HUDEP-2 (cell line): ENCODE measurements around the gene CACNB2.

ENCODE experiments used
- DNase-seq, 76 experiments: peaks; one replicate each; lab custom pipeline; 2025; ENCODE audit not compliant: unreplicated experiment in 76 of 76; lab: John Stamatoyannopoulos, UW

The CACNB2 gene

GRCh38 chr10:18140149-18140956, at the start of gene CACNB2:
TSS of gene CACNB2 (plus strand) at chr10:18140424.
- no peak for DNase-seq

GRCh38 chr10:18094332-18094731, 45.9 kb upstream of the CACNB2 start:
- DNase-seq = no peak

GRCh38 chr10:18094793-18095192, 45.4 kb upstream of the CACNB2 start:
- no peak for DNase-seq

GRCh38 chr10:18097524-18097923, 42.7 kb upstream of the CACNB2 start:
- DNase-seq = no peak

GRCh38 chr10:18098201-18098600, 42.0 kb upstream of the CACNB2 start:
- no peak for DNase-seq

DNA sequence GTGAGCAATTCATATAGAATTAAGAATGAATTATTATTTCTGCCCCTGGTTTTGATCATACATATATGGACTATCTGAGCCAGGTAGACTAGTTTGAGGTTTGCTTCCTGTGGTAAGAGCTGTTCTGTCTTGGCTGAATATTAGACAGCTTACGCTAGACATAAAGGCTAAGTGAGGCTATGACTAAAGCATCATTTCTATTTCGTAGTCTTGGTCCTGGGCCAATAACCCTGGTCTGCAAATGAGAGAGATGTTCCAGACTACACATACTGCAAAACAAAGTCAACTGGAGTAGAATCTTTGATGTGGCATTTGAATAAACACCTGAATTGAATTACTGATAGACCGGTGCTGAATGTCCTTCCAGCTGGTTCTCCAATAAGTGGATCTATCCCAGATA, 40.8 kb upstream of the CACNB2 start:
- no peak for DNase-seq

DNA sequence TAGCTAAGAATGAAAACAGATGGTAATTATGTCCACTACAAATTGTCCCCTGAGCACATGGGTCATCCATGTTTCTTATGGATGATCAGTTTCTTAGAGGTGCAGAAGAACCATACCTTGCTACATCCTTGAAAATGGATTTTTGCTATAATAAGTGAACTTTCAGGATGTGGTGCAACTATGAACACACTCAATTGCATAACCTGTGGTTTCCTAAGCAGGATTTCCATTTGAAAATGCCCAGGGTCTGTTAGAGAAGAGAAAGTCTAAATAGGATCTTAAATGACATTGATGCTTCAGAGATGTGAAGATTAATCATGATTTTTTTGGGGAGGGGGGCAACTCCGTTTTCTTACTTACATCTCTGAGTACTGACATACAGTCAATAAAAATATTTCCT, 39.6 kb upstream of the CACNB2 start:
- no peak for DNase-seq

GRCh38 chr10:18102404-18102803, 37.8 kb upstream of the CACNB2 start:
- DNase-seq = no peak

GRCh38 chr10:18104223-18104872, 35.9 kb upstream of the CACNB2 start:
- peak in 34 of 76 experiments; percentile 1 to 37 (median 8) for DNase-seq

DNA sequence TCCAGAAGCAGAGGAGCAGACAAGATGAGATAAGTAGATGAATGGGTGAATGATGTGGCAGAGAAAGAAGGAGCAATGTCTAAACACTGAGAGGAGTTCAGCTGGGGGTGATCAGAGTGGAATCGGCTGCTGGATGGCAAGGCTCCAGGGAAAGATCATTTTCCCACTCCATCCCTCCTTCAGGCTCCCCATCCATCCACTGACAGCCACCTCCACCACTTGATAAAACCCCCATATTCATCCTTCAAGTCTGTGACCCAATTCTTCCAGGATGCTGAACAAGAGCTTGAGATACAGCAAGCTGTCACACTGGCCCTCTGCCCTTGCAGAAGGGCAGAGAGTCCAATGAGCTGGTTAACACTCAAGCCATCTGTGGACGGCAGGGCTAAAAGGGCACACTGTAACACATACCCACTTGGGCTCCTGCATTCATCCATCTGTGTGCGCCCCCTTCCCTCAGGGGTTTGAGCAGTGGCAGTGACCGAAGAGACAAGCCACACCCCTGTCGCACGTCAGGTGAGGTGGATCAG, 30.8 kb upstream of the CACNB2 start:
- no peak for DNase-seq

DNA sequence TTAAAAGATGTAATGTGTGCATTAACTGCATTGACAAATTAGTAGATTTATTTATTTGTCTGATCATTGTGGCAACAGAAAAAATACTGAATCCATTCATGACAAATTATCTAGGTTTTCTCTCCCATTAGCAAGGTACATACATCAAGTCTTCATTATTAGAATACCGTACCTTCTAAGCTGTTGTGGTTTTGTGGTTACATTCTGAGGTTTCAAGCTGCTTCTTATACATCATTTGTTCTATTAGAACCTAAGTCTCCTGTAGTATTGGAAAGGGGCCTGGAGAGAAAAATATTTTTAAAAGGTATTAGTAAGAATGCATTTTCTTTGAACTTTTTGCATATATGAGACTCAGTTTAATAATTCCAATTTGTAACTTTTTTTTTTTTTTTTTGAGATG, 26.3 kb upstream of the CACNB2 start:
- no peak for DNase-seq

GRCh38 chr10:18117276-18117675, 22.9 kb upstream of the CACNB2 start:
- no peak for DNase-seq

DNA sequence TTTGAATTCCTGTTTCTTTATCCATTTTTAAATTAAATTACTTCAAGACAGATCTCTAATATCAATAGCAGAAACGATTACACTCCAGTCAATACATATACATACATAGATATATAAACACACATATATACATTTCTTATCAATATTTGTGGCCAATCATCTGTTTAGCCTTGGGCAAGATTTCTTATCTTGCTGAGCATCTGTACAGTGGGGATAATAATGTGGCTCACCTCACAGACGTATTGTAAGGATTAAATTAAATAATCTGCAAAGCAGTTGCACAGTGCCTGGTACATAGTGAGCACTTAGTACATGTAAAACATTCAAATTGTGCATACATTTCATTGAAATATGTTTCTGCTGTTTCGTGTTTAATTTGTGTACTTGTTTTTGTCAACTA, 17.5 kb upstream of the CACNB2 start:
- DNase-seq = no peak

DNA sequence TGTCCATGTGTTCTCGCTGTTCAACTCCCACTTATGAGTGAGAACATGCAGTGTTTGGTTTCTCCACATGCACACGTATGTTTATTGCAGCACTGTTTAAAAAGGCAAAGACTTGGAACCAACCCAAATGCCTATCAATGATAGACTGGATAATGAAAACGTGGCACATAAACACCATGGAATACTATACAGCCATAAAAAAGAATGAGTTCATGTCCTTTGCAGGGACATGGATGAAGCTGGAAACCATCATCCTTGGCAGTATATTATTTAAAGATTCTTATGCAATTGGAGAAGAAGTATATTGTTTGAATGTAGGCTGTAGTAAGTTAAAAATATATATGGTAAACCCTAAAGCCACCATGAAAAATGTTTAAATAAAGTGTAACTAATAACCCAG, 7.2 kb upstream of the CACNB2 start:
- no peak for DNase-seq

- no peak for DNase-seq
These were observed 5.7 kb upstream of the CACNB2 start for GRCh38 chr10:18134509-18134908.

DNA sequence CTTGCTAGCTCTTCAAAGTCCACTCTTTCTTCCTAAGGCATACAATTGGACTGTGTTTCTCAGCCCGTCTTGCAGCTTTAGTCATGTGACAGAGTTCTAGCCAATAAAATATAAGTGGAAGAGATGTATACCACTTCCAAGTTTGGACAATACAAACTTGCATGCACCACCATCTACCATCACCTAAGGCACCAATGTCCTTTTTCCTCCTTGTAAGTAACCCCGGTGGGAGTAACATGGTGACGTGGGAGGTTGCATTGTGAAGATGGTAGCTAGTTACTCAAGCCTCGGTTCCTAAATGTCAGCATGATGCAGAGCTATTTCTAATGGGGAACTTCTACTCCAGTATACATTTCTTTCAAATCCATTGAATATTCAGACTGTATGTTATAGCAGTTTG, 5.3 kb upstream of the CACNB2 start:
- no peak for DNase-seq

DNA sequence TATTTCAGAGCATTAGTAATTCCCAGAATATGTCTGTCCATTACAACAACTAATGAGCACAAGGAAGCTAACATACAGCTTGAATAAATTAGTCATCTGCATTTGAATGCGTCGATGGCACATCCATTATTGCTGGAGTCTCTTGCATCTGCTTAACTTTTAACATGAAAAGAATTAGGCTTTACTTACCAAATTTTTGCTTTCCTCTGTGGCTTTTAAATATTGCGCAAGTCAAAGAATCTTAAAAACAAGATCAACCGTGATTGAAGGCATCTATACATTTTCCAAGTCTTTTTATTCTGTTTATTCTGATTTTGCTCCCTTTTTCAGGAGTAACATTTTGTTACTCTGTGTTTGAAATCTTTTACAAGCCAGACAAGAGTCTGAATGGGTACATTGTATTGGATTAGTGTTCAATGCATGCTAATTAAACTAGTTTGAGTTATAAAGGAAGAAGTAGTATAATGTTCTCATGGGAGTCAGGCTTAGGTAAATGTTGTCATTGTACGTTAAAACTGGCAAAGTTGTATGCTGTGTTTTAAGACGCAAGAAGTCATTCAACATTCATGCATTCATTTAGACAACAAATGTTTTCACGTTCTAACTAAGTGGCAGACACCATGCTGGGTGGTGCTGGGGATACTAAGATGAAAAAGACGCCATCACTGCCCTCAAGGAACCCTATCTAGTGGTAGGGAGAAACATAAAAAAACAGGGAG, 4.0 kb upstream of the CACNB2 start:
- DNase-seq = no peak

DNA sequence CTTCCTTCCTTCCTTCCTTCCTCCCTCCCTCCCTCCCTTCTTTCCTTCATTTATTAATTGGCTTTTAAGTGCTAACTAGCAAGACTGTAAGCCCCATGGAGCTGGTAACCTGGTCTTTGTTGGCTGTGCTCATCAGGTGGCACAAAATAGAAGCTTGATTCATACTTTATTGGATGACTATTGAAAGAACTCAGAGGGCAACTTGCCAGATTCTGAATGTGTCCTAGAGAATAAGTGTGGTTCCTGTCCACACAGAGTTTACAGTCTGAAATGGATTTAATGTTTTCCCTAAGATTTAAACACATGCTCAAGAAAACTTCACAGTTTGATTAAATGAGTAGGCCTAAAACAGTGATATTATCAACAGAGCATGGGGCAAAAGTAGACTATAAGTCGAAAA, 3.1 kb upstream of the CACNB2 start:
- DNase-seq = no peak

DNA sequence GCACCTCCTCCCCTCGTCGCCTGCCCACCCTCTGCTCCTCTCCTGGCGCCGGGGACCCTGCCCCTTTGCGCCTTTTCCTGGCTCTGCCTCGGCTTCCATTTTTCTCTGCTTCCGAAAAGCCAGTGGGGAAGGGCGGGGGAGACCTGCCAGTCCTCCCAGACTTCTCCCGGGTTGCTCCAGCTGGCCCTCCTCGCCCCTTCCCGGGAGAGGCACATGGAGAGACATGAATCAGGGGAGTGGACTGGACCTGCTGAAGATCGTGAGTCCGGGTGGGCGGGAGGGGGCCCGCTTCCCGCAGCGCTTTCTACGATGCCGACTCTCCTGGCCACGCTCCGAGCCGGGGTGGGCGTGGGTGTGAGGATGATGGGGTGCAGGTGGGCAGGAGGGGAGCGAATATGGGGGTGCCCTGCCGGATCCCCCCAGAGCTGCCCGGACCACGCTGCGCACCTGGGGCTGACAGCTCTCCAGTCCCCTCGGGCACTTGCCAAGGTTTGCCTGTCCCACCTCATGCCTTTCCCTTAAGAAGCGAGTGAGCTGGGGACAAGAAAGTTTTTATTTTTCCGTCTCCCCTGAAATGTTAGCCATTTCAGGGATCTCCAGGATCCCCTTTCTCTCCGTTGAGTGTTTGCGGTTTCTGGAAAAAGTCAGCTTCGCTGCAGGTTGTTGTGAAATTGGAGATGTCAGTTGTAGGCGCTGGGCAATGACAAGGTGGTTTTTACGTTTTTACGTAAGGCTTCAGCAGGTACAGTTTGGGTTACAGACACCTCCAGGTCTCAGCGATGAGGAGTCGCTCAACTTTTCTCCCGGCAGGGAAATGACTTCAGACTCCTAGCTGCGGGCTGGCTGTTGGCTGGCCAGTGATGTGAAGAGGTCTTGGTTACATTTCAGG, 977 bp downstream of the CACNB2 start:
- DNase-seq = no peak

DNA sequence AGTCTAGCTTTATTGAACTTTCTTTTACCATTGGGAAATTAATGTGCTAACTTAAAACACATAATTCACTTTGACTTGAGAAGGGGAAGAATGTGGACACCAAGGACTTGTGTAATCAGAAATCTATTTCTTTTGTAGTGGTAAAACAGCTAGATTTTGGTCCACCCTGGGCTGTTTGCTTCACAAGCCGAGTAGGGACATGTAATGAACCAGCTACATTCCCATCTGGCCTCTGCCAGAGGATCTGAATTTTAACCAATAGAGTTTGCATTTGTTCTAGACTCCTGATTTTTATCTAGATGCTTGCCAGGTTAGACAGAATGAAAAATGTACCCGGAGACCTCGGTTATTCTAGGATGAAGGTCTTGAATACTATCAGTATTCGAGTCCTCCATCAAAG, 1.9 kb downstream of the CACNB2 start:
- DNase-seq = no peak

DNA sequence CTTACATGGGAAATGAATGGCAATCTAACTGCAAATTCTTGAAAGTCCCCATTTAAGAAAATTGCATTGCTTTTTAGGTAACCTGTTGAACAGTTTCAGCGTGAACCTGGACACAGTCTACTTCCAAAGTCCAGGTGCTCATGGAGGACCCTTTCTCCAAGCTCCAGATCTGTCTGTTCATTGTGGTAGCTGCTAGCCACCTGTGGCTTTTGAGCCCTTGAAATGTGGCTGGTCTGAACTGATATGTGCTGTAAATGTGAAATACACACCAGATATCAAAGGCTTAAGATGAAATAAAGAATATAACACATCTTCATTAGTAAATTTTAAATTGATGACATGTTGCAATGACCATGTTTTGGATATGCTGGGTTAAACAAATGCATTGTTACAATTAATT, 4.2 kb downstream of the CACNB2 start:
- DNase-seq = no peak
